K562 (cell line): ENCODE results near the gene MAP2K3. TPM values are rescaled to one million over a fixed set of nuclear protein-coding genes. Genes with fewer than 3 reads are reported as not detected.

Experiments used
- ATF1 ChIP-seq, 2 experiments: fragments of 450-650 bp in 1 of 2; IDR thresholded peaks; 2 replicates each; pipeline ENCODE4 v1.6.1; 2016; ENCODE audit warnings: missing compliant biosample characterization in 1 of 2, missing genetic modification characterization in 1 of 2
- BRD9 ChIP-seq: fragments of 450-650 bp; IDR thresholded peaks from 2 replicates; pipeline ENCODE4 v1.6.1; 2018; ENCODE audit warnings: low read depth; ENCODE audit not compliant: partially characterized antibody
- CBX1 ChIP-seq: sonication (generic); IDR thresholded peaks from 2 replicates; pipeline ENCODE4 v1.6.1; 2016; ENCODE audit warnings: antibody characterized with exemption, low read depth, mild to moderate bottlenecking
- COPS2 ChIP-seq: fragments of 450-650 bp; conservative IDR thresholded peaks from 2 replicates; pipeline ENCODE4 v1.6.1; 2016; ENCODE audit warnings: mild to moderate bottlenecking, moderate library complexity
- FOXK2 ChIP-seq, 2 experiments: fragments of 450-650 bp; IDR thresholded peaks in 1 of 2; conservative IDR thresholded peaks in 1 of 2; 2 replicates each; pipeline ENCODE4 v1.6.1; 2016; ENCODE audit warnings: low read depth in 2 of 2, mild to moderate bottlenecking in 1 of 2
- GABPA ChIP-seq: fragments of 200-800 bp; sonication (Bioruptor generic); conservative IDR thresholded peaks from 2 replicates; pipeline ENCODE4 v1.6.1; 2016; ENCODE audit warnings: low read depth, missing genetic modification characterization, missing compliant biosample characterization
- HDAC1 ChIP-seq, 2 experiments: fragments of 450-650 bp; IDR thresholded peaks; 2 replicates each; pipeline ENCODE4 v1.6.1; 2016 to 2017; ENCODE audit warnings: inconsistent platforms in 1 of 2, mild to moderate bottlenecking in 1 of 2, moderate library complexity in 1 of 2
- HOXB6 ChIP-seq: fragments of 250-450 bp; sonication (Bioruptor Pico); IDR thresholded peaks from 2 replicates; pipeline ENCODE4 v1.5.1; 2022; ENCODE audit warnings: mild to moderate bottlenecking, borderline replicate concordance
- KDM2B ChIP-seq: fragments of 250-450 bp; sonication (Bioruptor Pico); IDR thresholded peaks from 2 replicates; pipeline ENCODE4 v1.8.0; 2021; ENCODE audit warnings: mild to moderate bottlenecking, moderate library complexity
- MTA3 ChIP-seq: fragments of 450-650 bp; formaldehyde crosslinking; IDR thresholded peaks from 2 replicates; pipeline ENCODE4 v1.6.1; 2017; ENCODE audit warnings: mild to moderate bottlenecking, borderline replicate concordance
- NCOA6 ChIP-seq: fragments of 450-650 bp; IDR thresholded peaks from 2 replicates; pipeline ENCODE4 v1.6.1; 2017; ENCODE audit warnings: mild to moderate bottlenecking
- POLR2A ChIP-seq: fragments of 450-650 bp; conservative IDR thresholded peaks from 2 replicates; pipeline ENCODE4 v1.6.1; 2016
- POLR2AphosphoS5 ChIP-seq: IDR thresholded peaks from 2 replicates; pipeline ENCODE4 v1.6.1; 2011; ENCODE audit warnings: mild to moderate bottlenecking, low read depth, low read length, moderate library complexity; ENCODE audit not compliant: control insufficient read depth, insufficient read depth
- PTBP1 ChIP-seq: fragments of 200-400 bp; formaldehyde crosslinking; IDR thresholded peaks from 2 replicates; pipeline ENCODE4 v1.6.1; 2017; ENCODE audit warnings: low read depth, low read length
- TCF3 ChIP-seq: sonication (generic); formaldehyde crosslinking; IDR thresholded peaks from 2 replicates; pipeline ENCODE4 v1.4.0; 2020; ENCODE audit warnings: mild to moderate bottlenecking, missing genetic modification reagents
- TEAD4 ChIP-seq, 2 experiments: sonication (generic) in 1 of 2; formaldehyde crosslinking in 1 of 2; IDR thresholded peaks; 2 replicates each; pipeline versions ENCODE4 v1.6.1 to v1.8.0; 2012 to 2022; ENCODE audit warnings: borderline replicate concordance in 1 of 2, inconsistent platforms in 1 of 2, low read length in 1 of 2, mild to moderate bottlenecking in 1 of 2, missing genetic modification reagents in 1 of 2
- ZFP36 ChIP-seq: fragments of 150-350 bp; IDR thresholded peaks from 2 replicates; pipeline ENCODE4 v1.6.1; 2018; ENCODE audit warnings: low read length, low read depth; ENCODE audit not compliant: partially characterized antibody
- ZNF212 ChIP-seq: fragments of 450-650 bp; formaldehyde crosslinking; IDR thresholded peaks from 2 replicates; pipeline ENCODE4 v1.4.0; 2020; ENCODE audit warnings: mild to moderate bottlenecking
- ZNF347 ChIP-seq: fragments of 450-650 bp; formaldehyde crosslinking; IDR thresholded peaks from 2 replicates; pipeline ENCODE4 v1.4.0; 2020; ENCODE audit warnings: low read depth, mild to moderate bottlenecking, moderate library complexity
- polyA plus RNA-seq, 8 experiments: library from polyadenylated mRNA; depleted of rRNA in 4 of 8; stranded (reverse) in 5 of 8; unstranded in 3 of 8; fragments of >200 nt; fragmentation: Nextera tagmentation in 2 of 8; fragmentation: Illumina TruSeq in 1 of 8; extraction: Ambion mirVana in 2 of 8; extraction: Trizol in 1 of 8; gene quantifications; 2 replicates each; pipeline versions ENCODE4 v1.2.1 to v1.2.3, GENCODE V29; 2011 to 2014; ENCODE audit warnings: inconsistent platforms in 1 of 8, missing spikeins in 1 of 8
- total RNA-seq, 7 experiments: library from RNA; depleted of rRNA in 6 of 7; stranded (reverse); fragments of >200 nt in 6 of 7; fragmentation: Illumina TruSeq in 2 of 7; extraction: Trizol in 2 of 7; gene quantifications; 2 replicates each; pipeline versions ENCODE4 v1.2.1 to v1.2.3, GENCODE V29; 2011 to 2021; ENCODE audit warnings: low replicate concordance in 1 of 7
- TF ChIP-seq, protein P1 (sequence below): sonication (generic); formaldehyde crosslinking; IDR thresholded peaks from 2 replicates; pipeline ENCODE4 v1.8.1; 2023; ENCODE audit warnings: mild to moderate bottlenecking, missing genetic modification reagents
- TF ChIP-seq, protein P2 (sequence below): fragments of 450-650 bp; IDR thresholded peaks from 2 replicates; pipeline ENCODE4 v1.6.1; 2016; ENCODE audit warnings: borderline replicate concordance
- TF ChIP-seq, protein P3 (sequence below): fragments of 450-650 bp; IDR thresholded peaks from 2 replicates; pipeline ENCODE4 v1.6.1; 2016

Gene MAP2K3
- total and polyA plus RNA-seq, 9 of the 15 experiments (the other 6 are each of a cell fraction or from before 2014, with no cell fraction given), result 0.18 to 14.8 (median 3.5) TPM

DNA sequence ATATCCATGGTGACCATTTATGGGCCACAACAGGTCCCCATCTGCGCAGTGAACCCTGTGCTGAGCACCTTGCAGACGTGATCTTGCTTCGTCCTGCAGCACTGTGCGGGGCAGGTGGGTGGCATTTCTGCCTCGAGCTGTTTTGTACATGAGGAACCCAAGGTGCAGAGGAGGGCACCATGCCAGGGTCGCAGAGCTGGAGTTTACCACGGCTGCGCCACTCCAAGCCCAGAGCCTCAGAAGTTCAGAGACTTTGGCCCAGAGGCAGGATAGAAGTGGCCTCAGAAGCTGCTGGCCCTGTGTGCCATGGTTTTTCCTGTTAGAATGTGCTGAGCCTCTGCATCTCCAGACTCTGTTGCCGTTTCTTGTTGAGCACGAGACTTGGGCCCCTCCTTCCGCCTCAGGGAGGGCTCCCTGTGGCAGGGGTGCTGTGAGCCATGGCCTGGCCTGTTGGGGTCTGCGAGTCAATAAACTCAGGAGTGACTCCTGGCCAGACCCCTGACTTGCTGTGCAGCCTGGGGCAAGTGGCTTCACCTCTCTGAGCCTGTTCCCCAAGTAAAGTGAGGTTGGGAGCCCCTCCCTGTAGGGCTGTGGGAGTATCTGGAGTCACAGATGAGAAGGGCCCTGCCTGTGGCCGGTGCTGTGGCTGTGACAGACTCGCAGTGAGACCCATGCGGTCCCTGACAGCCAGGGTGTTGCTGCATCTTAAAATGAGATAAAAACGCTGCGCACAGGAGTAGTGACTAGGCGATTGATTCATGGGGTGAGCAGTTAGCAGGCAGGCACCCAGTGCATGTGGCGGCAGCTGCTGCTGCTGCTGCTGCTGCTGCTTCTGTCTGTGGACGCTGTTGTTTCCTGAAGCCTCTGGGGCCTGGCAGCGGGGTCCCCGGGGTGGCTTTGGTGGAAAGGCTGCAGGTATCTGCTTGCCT lies 11.8 kb downstream of the MAP2K3 start (continued):
- TF ChIP-seq BRD9 (peak; percentile 56), HOXB6 (CRISPR knock-in tag) (no peak), NCOA6 (no peak), GABPA (no peak), POLR2AphosphoS5 (0 out of 2 replicates have a peak, but pooled peaks have one; percentile 16), POLR2A (no peak), COPS2 (no peak), HDAC1 (IDR thresholded peaks at IDR 0.05) (0 out of 4 replicates have a peak, but pooled peaks of 1 of the 2 experiments have one; percentile 44), FOXK2 (conservative IDR thresholded peaks at IDR 0.05 in 1 of 2, IDR thresholded peaks at IDR 0.05 in 1 of 2; ENCODE audit: low read depth in 2 of 2) (0 out of 4 replicates have a peak, but pooled peaks of 1 of the 2 experiments have one; percentile 29), MTA3 (0 out of 2 replicates have a peak, but pooled peaks have one; percentile 28), TEAD4 (IDR thresholded peaks at IDR 0.05; ENCODE audit: low read length) (0 out of 2 replicates have a peak, but pooled peaks have one; percentile 14), TEAD4 (CRISPR knock-in tag; IDR thresholded peaks at IDR 0.05; ENCODE audit: borderline replicate concordance) (no peak), TCF3 (CRISPR knock-in tag) (peak; percentile 52; the same call in 1 of the 2 replicates), ZNF347 (CRISPR knock-in tag) (no peak), PTBP1 (0 out of 2 replicates have a peak, but pooled peaks have one; percentile 77), CBX1 (peak; percentile 80), ATF1 (CRISPR knock-in tag; IDR thresholded peaks at IDR 0.05) (no peak), ATF1 (tag; IDR thresholded peaks at IDR 0.05) (peak; percentile 38; the same call in 1 of the 2 replicates), ZNF212 (no peak), ZFP36 (peak; percentile 96), KDM2B (CRISPR knock-in tag) (no peak)
- TF ChIP-seq, protein P1, sequence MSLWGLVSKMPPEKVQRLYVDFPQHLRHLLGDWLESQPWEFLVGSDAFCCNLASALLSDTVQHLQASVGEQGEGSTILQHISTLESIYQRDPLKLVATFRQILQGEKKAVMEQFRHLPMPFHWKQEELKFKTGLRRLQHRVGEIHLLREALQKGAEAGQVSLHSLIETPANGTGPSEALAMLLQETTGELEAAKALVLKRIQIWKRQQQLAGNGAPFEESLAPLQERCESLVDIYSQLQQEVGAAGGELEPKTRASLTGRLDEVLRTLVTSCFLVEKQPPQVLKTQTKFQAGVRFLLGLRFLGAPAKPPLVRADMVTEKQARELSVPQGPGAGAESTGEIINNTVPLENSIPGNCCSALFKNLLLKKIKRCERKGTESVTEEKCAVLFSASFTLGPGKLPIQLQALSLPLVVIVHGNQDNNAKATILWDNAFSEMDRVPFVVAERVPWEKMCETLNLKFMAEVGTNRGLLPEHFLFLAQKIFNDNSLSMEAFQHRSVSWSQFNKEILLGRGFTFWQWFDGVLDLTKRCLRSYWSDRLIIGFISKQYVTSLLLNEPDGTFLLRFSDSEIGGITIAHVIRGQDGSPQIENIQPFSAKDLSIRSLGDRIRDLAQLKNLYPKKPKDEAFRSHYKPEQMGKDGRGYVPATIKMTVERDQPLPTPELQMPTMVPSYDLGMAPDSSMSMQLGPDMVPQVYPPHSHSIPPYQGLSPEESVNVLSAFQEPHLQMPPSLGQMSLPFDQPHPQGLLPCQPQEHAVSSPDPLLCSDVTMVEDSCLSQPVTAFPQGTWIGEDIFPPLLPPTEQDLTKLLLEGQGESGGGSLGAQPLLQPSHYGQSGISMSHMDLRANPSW, result no peak
- TF ChIP-seq, protein P2, sequence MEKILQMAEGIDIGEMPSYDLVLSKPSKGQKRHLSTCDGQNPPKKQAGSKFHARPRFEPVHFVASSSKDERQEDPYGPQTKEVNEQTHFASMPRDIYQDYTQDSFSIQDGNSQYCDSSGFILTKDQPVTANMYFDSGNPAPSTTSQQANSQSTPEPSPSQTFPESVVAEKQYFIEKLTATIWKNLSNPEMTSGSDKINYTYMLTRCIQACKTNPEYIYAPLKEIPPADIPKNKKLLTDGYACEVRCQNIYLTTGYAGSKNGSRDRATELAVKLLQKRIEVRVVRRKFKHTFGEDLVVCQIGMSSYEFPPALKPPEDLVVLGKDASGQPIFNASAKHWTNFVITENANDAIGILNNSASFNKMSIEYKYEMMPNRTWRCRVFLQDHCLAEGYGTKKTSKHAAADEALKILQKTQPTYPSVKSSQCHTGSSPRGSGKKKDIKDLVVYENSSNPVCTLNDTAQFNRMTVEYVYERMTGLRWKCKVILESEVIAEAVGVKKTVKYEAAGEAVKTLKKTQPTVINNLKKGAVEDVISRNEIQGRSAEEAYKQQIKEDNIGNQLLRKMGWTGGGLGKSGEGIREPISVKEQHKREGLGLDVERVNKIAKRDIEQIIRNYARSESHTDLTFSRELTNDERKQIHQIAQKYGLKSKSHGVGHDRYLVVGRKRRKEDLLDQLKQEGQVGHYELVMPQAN, result 0 out of 2 replicates have a peak, but pooled peaks have one; percentile 27
- TF ChIP-seq, protein P3, sequence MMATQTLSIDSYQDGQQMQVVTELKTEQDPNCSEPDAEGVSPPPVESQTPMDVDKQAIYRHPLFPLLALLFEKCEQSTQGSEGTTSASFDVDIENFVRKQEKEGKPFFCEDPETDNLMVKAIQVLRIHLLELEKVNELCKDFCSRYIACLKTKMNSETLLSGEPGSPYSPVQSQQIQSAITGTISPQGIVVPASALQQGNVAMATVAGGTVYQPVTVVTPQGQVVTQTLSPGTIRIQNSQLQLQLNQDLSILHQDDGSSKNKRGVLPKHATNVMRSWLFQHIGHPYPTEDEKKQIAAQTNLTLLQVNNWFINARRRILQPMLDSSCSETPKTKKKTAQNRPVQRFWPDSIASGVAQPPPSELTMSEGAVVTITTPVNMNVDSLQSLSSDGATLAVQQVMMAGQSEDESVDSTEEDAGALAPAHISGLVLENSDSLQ, result peak; percentile 66; the same call in 1 of the 2 replicates
